ENCODE measurements around the gene USP10. TPM values are rescaled to one million over a fixed set of nuclear protein-coding genes. Genes with fewer than 3 reads are reported as not detected.
"Not testable (repeated sequence)": the region's sequence is repeated elsewhere in the genome, so short reads cannot be mapped to it uniquely, and the experiment has no call there.

Gene USP10
- polyA plus RNA-seq, 5 donors = 70.2 to 92.2 (median 88.6) TPM

DNA sequence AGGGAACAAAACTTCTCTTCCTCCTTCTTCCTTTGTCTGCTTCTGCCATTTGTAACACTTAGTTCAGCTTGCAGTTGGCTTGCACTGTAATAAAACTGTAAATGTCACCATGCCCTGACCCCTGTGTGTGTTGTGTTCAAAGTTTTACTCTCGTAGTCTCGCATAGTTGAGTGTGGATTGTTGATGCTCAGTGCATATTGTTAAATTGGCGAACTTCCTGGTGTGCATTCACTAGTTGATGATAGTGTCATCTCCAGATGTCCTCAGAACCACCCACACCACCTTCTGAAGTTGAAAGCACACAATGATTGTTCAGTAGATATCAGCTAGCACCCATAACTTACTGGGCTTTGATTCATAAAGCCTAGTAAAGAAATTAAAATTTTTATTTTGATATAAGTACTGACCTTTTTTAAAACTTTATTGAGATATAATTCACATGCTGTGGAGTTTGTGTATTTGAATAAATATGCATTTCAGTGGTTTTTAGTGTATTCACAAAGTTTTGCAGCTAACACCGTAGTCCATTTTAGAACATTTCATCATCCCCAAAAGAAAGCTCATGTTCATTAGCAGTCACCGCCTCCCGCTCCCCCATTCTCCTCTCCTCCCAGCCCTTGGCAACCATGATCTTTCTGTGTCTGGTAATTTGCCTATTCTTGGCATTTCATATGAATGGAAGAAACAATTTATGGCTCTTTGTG is 25.0 kb downstream of the USP10 start:
- DNase-seq = no peak

- no peak for DNase-seq
These were observed 25.8 kb downstream of the USP10 start for GRCh38 chr16:84725481-84726078.

DNA sequence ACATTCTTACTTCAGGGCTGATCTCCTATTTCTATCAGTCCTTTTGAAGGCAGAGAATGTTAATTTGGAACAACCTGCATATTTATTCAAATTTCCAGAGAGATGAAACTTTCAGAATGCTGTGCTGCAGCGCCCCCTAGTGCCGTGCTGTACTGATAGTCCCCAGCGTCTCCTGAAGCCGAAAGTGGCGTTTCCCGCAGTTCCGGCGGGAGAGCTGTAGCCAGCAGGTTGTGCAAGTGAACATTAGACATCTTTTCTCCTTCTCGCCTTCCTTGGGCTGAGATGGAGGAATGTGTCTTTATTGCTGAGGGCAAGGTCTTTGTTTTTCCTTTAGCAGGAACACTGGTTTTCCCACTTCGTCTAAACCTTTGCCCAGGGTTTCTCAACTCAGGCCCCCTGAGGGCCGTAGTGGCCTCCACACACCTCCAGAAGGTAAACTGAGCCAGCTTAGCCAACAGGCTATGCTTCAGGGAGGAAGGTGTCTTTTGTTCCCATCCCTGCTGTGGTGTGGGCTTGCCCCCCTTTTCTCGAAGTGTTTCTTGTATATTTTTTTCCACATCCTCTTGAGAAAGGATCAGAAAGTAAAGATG is 26.4 kb downstream of the USP10 start:
- peak; percentile 73 to 83 for DNase-seq

- DNase-seq = no peak
These were observed 27.1 kb downstream of the USP10 start for GRCh38 chr16:84726669-84727467.

DNA sequence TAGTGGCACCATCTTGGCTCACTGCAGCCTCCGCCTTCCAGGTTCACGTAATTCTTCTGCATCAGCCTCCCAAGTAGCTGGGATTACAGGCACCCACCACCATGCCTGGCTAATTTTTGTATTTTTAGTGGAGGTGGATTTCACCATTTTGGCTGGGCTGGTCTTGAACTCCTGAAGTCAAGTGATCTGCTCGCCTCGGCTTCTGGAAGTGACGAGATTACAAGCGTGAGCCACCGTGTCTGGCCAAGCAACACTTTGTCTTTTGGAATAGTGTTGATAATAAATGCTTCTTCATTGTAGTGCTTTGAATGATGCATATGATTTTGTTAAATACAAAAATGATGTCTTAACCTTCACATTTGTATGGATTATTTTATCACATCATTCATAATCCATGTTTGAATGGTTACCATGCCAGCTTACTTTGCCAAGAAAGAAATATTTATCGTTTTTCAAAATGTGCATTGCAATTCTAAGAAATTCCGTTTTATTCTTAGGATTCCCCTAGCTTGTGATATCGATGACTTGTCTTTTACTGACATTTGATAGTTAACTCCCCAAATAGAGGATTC is 29.1 kb downstream of the USP10 start:
- DNase-seq = no peak

- no peak for DNase-seq
These were observed 30.0 kb downstream of the USP10 start for GRCh38 chr16:84729716-84730320.

GRCh38 chr16:84730406-84731106 is 30.8 kb downstream of the USP10 start:
- peak in 1 of 2 donors; percentile 56 for DNase-seq

DNA sequence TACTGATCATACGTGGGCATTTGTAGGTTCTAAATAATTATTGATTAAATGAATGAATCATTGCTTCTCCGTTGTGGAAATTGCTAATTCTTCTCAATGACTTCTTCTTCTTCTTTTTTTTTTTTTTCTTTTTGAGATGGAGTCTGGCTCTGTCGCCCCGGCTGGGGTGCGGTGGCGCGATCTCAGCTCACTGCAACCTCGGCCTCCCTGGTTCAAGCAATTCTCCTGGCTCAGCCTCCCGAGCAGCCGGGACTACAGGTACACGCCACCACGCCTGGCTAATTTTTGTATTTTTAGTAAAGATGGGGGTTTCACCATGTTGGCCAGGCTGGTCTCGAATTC is 32.5 kb downstream of the USP10 start:
- DNase-seq = not testable (repeated sequence)

DNA sequence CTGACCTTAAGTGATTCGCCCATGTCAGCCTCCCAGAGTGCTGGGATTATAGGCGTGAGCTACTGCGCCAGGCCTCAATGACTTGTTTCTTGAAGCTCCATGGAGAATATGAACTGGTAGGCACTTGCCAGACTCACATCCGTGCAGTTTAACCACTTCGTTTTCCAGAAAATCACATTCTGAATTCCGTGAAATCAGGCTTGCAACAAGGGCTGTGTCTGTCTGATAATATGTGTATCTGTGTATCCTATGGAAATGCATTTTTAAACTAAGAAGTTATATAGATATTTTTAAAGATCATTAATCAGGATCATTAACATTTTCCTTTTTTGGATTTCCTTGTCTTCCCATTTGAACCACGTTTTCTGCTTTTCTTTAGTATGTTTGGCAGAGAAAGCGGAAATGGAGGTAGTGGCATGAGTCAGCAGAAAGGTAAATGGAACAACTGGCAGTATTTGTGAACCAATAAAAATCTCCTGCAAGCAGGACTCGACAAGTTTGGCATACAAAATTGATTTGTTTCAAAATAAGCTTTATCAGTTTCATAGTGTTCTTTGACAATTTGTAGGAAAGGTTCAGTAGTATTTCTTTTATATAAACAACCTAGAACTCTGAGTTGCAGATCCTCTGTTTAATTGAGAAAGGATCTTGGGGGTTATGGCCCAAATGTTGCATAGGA is 33.0 kb downstream of the USP10 start:
- DNase-seq = no peak

GRCh38 chr16:84735849-84736586 is 36.2 kb downstream of the USP10 start:
- DNase-seq = no peak

GRCh38 chr16:84737192-84738011 is 37.6 kb downstream of the USP10 start:
- no peak for DNase-seq

- DNase-seq = no peak
These were observed 38.6 kb downstream of the USP10 start for GRCh38 chr16:84738255-84739038.

DNA sequence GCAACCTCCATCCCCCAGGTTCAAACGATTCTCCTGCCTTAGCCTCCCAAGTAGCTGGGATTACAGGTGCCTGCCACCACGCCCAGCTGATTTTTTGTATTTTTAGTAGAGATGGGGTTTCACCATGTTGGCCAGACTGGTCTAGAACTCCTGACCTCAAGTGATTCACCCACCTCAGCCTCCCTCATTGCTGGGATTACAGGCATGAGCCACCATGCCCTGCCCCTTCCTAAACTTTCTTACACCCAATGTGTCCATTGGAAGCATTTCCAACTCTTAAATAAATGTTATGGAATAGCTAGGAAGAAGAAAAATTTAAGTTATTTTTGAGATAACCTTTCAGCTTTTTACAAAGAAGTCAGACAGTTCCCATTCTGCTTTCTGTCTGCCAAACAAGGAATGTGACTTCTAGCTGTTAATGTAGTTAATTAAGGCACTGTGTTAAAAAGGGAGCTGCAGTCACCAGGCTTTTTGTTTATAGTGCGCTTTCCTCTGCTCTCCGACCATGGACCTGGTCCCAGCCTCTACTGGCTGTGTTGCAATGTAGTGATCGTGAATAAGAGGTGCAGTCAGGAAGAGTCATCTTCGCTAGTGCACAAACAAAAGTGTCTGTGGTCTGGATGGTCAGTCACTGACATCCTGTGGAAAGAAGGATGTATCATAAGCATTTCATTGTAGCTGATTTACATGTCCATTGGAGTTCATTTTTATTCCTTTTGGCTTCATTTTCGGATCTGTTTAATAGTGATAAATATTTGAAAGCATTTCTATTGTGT is 39.7 kb downstream of the USP10 start:
- no peak for DNase-seq

- DNase-seq = no peak
These were observed 40.9 kb downstream of the USP10 start for GRCh38 chr16:84740596-84741116.

GRCh38 chr16:84741340-84741830 is 41.6 kb downstream of the USP10 start:
- DNase-seq = no peak

GRCh38 chr16:84742641-84743092 is 42.9 kb downstream of the USP10 start:
- DNase-seq = no peak

DNA sequence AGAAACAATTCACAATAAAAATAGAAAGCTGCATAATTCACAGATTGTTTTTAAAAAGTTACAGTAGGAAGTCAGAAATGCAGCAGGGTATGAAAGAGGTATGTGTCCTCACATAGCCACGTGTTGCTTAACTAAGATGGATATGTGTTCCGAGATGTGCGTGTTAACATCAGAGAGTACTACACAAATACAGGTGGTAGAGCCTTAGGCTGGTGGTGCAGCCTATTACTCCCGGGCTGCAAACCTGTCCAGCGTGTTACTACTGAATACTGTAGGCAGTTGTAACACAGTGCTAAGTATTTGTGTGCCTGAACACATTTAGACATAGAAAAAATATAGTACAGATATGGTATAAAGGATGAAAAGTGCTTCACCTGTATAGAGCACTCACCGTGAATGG is 46.4 kb downstream of the USP10 start:
- DNase-seq = no peak
